Measurements from ENCODE around the gene CPVL.

Gene CPVL

GRCh38 chr7:29123626-29124190 is 22.6 kb downstream of the CPVL start:
- Histone ChIP-seq H3K27ac (ENCODE audit: low read depth, low read length) (no peak overlapping the region), H3K14ac (ENCODE audit: low read length) (no peak overlapping the region), H3K9me3 (ENCODE audit: insufficient read depth, low read depth, low read length) (no peaks in the 10 kb centered on the region), H3K79me2 (ENCODE audit: control insufficient read depth, insufficient read depth, low read length, poor library complexity) (no peaks in the 10 kb centered on the region), H3K27me3 (ENCODE audit: insufficient read depth, low read length) (no peaks in the 10 kb centered on the region), H3K36me3 (ENCODE audit: control insufficient read depth in 1 of 2, insufficient read depth in 2 of 2, low read length in 2 of 2) (peaks cover 0 to 2% of the 10 kb centered on the region in 2 experiments), H3K23ac (ENCODE audit: low read length) (no peak overlapping the region), H2AK5ac (ENCODE audit: low read length) (no peak overlapping the region), H4K8ac (ENCODE audit: low read depth, low read length) (no peak overlapping the region), H2AFZ (ENCODE audit: insufficient read depth, low read length, poor library complexity) (no peak overlapping the region), H3K4ac (ENCODE audit: low read depth, low read length) (no peak overlapping the region), H3K4me2 (ENCODE audit: low read length) (no peak overlapping the region), H3K4me1 (ENCODE audit: control insufficient read depth in 1 of 2, insufficient read depth in 2 of 2, low read length in 2 of 2) (peaks cover 5 to 8% of the 10 kb centered on the region in 2 experiments), H4K91ac (ENCODE audit: low read depth, low read length) (no peak overlapping the region), H2BK120ac (ENCODE audit: insufficient read depth, low read length, poor library complexity) (no peak overlapping the region), H3K9ac (ENCODE audit: low read length) (no peak overlapping the region), H2BK12ac (ENCODE audit: low read length) (no peak overlapping the region), H3K79me1 (ENCODE audit: low read length) (no peaks in the 10 kb centered on the region), H3K4me3 (ENCODE audit: low read depth, low read length) (no peak overlapping the region), H3K18ac (ENCODE audit: low read length) (no peak overlapping the region), H4K12ac (ENCODE audit: low read depth, low read length) (no peak overlapping the region), H2BK5ac (ENCODE audit: low read depth, low read length, poor library complexity) (no peak overlapping the region)
- no CpG with 5 or more reads among the region's 1 CpG for WGBS (ENCODE audit: extremely low coverage, insufficient coverage, insufficient read length)
- DNase-seq: no peak

DNA sequence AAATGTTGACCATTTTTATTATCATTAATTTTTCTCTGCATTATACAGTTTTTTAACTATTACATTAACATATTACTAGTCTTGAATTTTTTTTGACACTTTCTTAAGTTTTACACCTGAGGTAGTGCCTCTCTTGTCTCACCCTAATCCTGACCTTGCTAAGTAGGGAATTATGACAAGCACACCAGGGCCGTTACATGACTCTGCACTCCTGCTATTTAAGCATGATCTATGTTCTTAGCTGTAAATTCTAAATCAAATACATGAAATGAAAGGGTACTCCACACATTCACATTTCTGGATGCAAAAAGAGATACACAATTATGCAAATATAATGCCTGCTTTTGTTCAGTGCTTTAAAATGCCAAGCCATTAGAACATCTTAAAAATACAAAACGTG is 23.6 kb downstream of the CPVL start:
- no peak overlapping the region for H4K91ac ChIP-seq (ENCODE audit: low read depth, low read length)
- H3K4me2 ChIP-seq (ENCODE audit: low read length): no peak overlapping the region
- no peak overlapping the region for H3K23ac ChIP-seq (ENCODE audit: low read length)
- no peak overlapping the region for H4K8ac ChIP-seq (ENCODE audit: low read depth, low read length)
- no peaks in the 10 kb centered on the region for H3K79me1 ChIP-seq (ENCODE audit: low read length)
- H3K9me3 ChIP-seq (ENCODE audit: insufficient read depth, low read depth, low read length): no peaks in the 10 kb centered on the region
- H2BK120ac ChIP-seq (ENCODE audit: insufficient read depth, low read length, poor library complexity): no peak overlapping the region
- H3K4me1 ChIP-seq (ENCODE audit: control insufficient read depth in 1 of 2, insufficient read depth in 2 of 2, low read length in 2 of 2): peaks cover 3 to 4% of the 10 kb centered on the region in 2 experiments
- no peaks in the 10 kb centered on the region for H3K27me3 ChIP-seq (ENCODE audit: insufficient read depth, low read length)
- no peak overlapping the region for H2AK5ac ChIP-seq (ENCODE audit: low read length)
- H2AFZ ChIP-seq (ENCODE audit: insufficient read depth, low read length, poor library complexity): no peak overlapping the region
- no peak overlapping the region for H3K4me3 ChIP-seq (ENCODE audit: low read depth, low read length)
- H3K9ac ChIP-seq (ENCODE audit: low read length): no peak overlapping the region
- H3K14ac ChIP-seq (ENCODE audit: low read length): no peak overlapping the region
- no peak for DNase-seq
- no peak overlapping the region for H3K27ac ChIP-seq (ENCODE audit: low read depth, low read length)
- no peak overlapping the region for H2BK12ac ChIP-seq (ENCODE audit: low read length)
- H3K36me3 ChIP-seq (ENCODE audit: control insufficient read depth in 1 of 2, insufficient read depth in 2 of 2, low read length in 2 of 2): peaks cover 0 to 2% of the 10 kb centered on the region in 2 experiments
- H2BK5ac ChIP-seq (ENCODE audit: low read depth, low read length, poor library complexity): no peak overlapping the region
- no peaks in the 10 kb centered on the region for H3K79me2 ChIP-seq (ENCODE audit: control insufficient read depth, insufficient read depth, low read length, poor library complexity)
- WGBS (ENCODE audit: extremely low coverage, insufficient coverage, insufficient read length): no CpG with 5 or more reads among the region's 2 CpGs
- no peak overlapping the region for H3K18ac ChIP-seq (ENCODE audit: low read length)
- H4K12ac ChIP-seq (ENCODE audit: low read depth, low read length): no peak overlapping the region
- H3K4ac ChIP-seq (ENCODE audit: low read depth, low read length): no peak overlapping the region

DNA sequence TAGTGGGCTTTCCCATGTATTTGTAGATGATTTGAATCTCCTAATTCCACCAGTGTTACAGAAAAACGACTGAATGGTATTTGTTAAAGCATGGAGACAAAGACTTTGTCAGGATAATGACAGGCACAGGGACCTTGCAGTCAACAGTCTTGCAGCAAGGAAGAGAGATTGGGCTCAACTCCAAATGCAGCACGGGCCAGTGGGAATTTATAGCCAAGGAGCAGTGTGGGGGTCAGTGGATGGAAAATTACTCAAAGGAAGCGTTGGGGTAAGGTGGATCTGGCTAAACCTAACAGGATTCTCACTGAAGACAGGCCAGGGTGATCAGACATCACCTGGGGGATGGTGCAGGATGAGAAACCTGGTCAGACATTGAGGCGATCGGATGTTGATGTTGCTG is 24.3 kb downstream of the CPVL start:
- Histone ChIP-seq H3K9ac (ENCODE audit: low read length) (no peak overlapping the region), H3K4me3 (ENCODE audit: low read depth, low read length) (no peak overlapping the region), H3K27ac (ENCODE audit: low read depth, low read length) (no peak overlapping the region), H2BK5ac (ENCODE audit: low read depth, low read length, poor library complexity) (no peak overlapping the region), H3K79me2 (ENCODE audit: control insufficient read depth, insufficient read depth, low read length, poor library complexity) (no peaks in the 10 kb centered on the region), H3K36me3 (ENCODE audit: control insufficient read depth in 1 of 2, insufficient read depth in 2 of 2, low read length in 2 of 2) (peaks cover 0 to 2% of the 10 kb centered on the region in 2 experiments), H4K8ac (ENCODE audit: low read depth, low read length) (no peak overlapping the region), H3K14ac (ENCODE audit: low read length) (no peak overlapping the region), H2AFZ (ENCODE audit: insufficient read depth, low read length, poor library complexity) (no peak overlapping the region), H4K91ac (ENCODE audit: low read depth, low read length) (no peak overlapping the region), H3K18ac (ENCODE audit: low read length) (no peak overlapping the region), H3K27me3 (ENCODE audit: insufficient read depth, low read length) (no peaks in the 10 kb centered on the region), H3K4me1 (ENCODE audit: control insufficient read depth in 1 of 2, insufficient read depth in 2 of 2, low read length in 2 of 2) (peaks cover 3 to 4% of the 10 kb centered on the region in 2 experiments), H4K12ac (ENCODE audit: low read depth, low read length) (no peak overlapping the region), H2BK12ac (ENCODE audit: low read length) (no peak overlapping the region), H2BK120ac (ENCODE audit: insufficient read depth, low read length, poor library complexity) (no peak overlapping the region), H3K9me3 (ENCODE audit: insufficient read depth, low read depth, low read length) (no peaks in the 10 kb centered on the region), H3K4me2 (ENCODE audit: low read length) (no peak overlapping the region), H3K79me1 (ENCODE audit: low read length) (no peaks in the 10 kb centered on the region), H2AK5ac (ENCODE audit: low read length) (peak overlapping the region; percentile 61), H3K4ac (ENCODE audit: low read depth, low read length) (peak overlapping the region; percentile 46), H3K23ac (ENCODE audit: low read length) (no peak overlapping the region)
- no CpG with 5 or more reads among the region's 5 CpGs for WGBS (ENCODE audit: extremely low coverage, insufficient coverage, insufficient read length)
- DNase-seq: no peak

DNA sequence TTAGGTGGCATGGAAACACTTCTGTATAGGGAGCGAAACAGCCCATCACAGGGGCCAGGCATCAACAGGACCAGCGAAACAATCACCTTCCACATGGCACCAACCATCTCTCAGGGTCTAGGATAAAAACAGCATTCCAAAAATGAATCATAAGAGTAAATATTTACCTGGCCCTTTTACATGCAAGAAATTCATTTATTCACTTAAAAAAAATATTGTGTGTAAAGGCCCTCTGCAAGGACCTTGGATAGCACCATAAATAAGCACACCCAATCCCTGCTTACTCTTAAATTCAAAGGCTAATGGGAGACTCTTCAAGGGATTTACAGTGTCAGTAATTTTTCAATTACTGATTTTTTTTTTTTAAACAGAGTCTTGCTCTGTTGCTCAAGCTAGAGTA is 25.4 kb downstream of the CPVL start:
- peaks cover 0 to 2% of the 10 kb centered on the region in 2 experiments for H3K36me3 ChIP-seq (ENCODE audit: control insufficient read depth in 1 of 2, insufficient read depth in 2 of 2, low read length in 2 of 2)
- H2AK5ac ChIP-seq (ENCODE audit: low read length): no peak overlapping the region
- H3K4me3 ChIP-seq (ENCODE audit: low read depth, low read length): no peak overlapping the region
- H3K4ac ChIP-seq (ENCODE audit: low read depth, low read length): no peak overlapping the region
- no peak overlapping the region for H2BK5ac ChIP-seq (ENCODE audit: low read depth, low read length, poor library complexity)
- no peaks in the 10 kb centered on the region for H3K9me3 ChIP-seq (ENCODE audit: insufficient read depth, low read depth, low read length)
- H3K14ac ChIP-seq (ENCODE audit: low read length): no peak overlapping the region
- no peak overlapping the region for H4K8ac ChIP-seq (ENCODE audit: low read depth, low read length)
- H2BK12ac ChIP-seq (ENCODE audit: low read length): no peak overlapping the region
- no peaks in the 10 kb centered on the region for H3K79me1 ChIP-seq (ENCODE audit: low read length)
- no peak overlapping the region for H3K23ac ChIP-seq (ENCODE audit: low read length)
- WGBS (ENCODE audit: extremely low coverage, insufficient coverage, insufficient read length): no CpG with 5 or more reads among the region's 2 CpGs
- H3K9ac ChIP-seq (ENCODE audit: low read length): no peak overlapping the region
- no peaks in the 10 kb centered on the region for H3K27me3 ChIP-seq (ENCODE audit: insufficient read depth, low read length)
- no peak overlapping the region for H4K91ac ChIP-seq (ENCODE audit: low read depth, low read length)
- no peak overlapping the region for H3K27ac ChIP-seq (ENCODE audit: low read depth, low read length)
- no peak for DNase-seq
- no peak overlapping the region for H3K18ac ChIP-seq (ENCODE audit: low read length)
- H3K4me2 ChIP-seq (ENCODE audit: low read length): no peak overlapping the region
- H2BK120ac ChIP-seq (ENCODE audit: insufficient read depth, low read length, poor library complexity): no peak overlapping the region
- H3K79me2 ChIP-seq (ENCODE audit: control insufficient read depth, insufficient read depth, low read length, poor library complexity): no peaks in the 10 kb centered on the region
- H4K12ac ChIP-seq (ENCODE audit: low read depth, low read length): no peak overlapping the region
- H2AFZ ChIP-seq (ENCODE audit: insufficient read depth, low read length, poor library complexity): no peak overlapping the region
- no peaks in the 10 kb centered on the region for H3K4me1 ChIP-seq (ENCODE audit: control insufficient read depth in 1 of 2, insufficient read depth in 2 of 2, low read length in 2 of 2)
